CD4-positive, alpha-beta T cell (primary cell): ENCODE results near the gene SPIN2A. TPM values are rescaled to one million over a fixed set of nuclear protein-coding genes. Genes with fewer than 3 reads are reported as not detected.
"Not testable (repeated sequence)": the region's sequence is repeated elsewhere in the genome, so short reads cannot be mapped to it uniquely, and the experiment has no call there.

Experiments used
- ATAC-seq: fragments of 200-7000 bp; cut with Tn5 transposase; one replicate; pipeline ENCODE4 v1.10.0; 2022; ENCODE audit warnings: mild to moderate bottlenecking; ENCODE audit not compliant: poor library complexity
- CTCF ChIA-PET: fragments of 350-600 bp; sonication (Branson Sonifier 250); formaldehyde crosslinking; loops from one replicate; lab custom pipeline; 2021; ENCODE audit warnings: antibody characterized with exemption, inconsistent platforms; lab: Charles Lee
- POLR2A ChIA-PET: fragments of 350-600 bp; sonication (Branson Sonifier 250); formaldehyde crosslinking; loops from one replicate; lab custom pipeline; 2021; ENCODE audit warnings: antibody characterized with exemption, inconsistent platforms; lab: Charles Lee
- DNase-seq, 14 experiments: peaks; one replicate each; pipeline ENCODE4 v3.0.0-alpha.2; 2013 to 2020; ENCODE audit warnings: mixed read lengths in 2 of 14
- H3K27ac ChIP-seq, 2 donors: one replicate each; pipeline versions ENCODE4 v1.5.1 to v1.7.0; 2013; ENCODE audit warnings: low read length in 2 of 2, low read depth in 1 of 2, mild to moderate bottlenecking in 1 of 2
- H3K27me3 ChIP-seq, 2 experiments: 1 replicate in 1 of 2; 2 replicates in 1 of 2; pipeline versions ENCODE4 v1.6.1 to v1.7.0; 2013; ENCODE audit warnings: low read length in 2 of 2, control low read depth in 1 of 2, mild to moderate bottlenecking in 1 of 2, moderate library complexity in 1 of 2; ENCODE audit not compliant: insufficient read depth in 2 of 2, control insufficient read depth in 1 of 2
- H3K36me3 ChIP-seq: one replicate; pipeline ENCODE4 v1.6.1; 2013; ENCODE audit warnings: low read length, control low read depth; ENCODE audit not compliant: insufficient read depth
- H3K4me1 ChIP-seq: one replicate; pipeline ENCODE4 v1.6.1; 2013; ENCODE audit warnings: low read length, control low read depth; ENCODE audit not compliant: insufficient read depth
- H3K4me3 ChIP-seq: one replicate; pipeline ENCODE4 v1.5.1; 2013; ENCODE audit warnings: mild to moderate bottlenecking, low read length, moderate library complexity
- H3K9me3 ChIP-seq, 2 experiments: 1 replicate in 1 of 2; 2 replicates in 1 of 2; pipeline versions ENCODE4 v1.6.1 to v1.7.0; 2013; ENCODE audit warnings: low read length in 2 of 2, mild to moderate bottlenecking in 2 of 2, control low read depth in 1 of 2, moderate library complexity in 1 of 2; ENCODE audit not compliant: control insufficient read depth in 1 of 2, insufficient read depth in 1 of 2
- H3K27ac Mint-ChIP-seq: one replicate; pipeline ENCODE4 v1.8.0; 2020; ENCODE audit warnings: mixed read lengths
- H3K27me3 Mint-ChIP-seq: one replicate; pipeline ENCODE4 v1.8.0; 2021; ENCODE audit warnings: mixed read lengths
- H3K36me3 Mint-ChIP-seq: one replicate; pipeline ENCODE4 v1.8.0; 2021; ENCODE audit warnings: low read depth, mixed read lengths
- H3K4me1 Mint-ChIP-seq: one replicate; pipeline ENCODE4 v1.8.0; 2021; ENCODE audit warnings: low read depth, mixed read lengths
- H3K4me3 Mint-ChIP-seq: one replicate; pipeline ENCODE4 v1.8.0; 2020; ENCODE audit warnings: mild to moderate bottlenecking, mixed read lengths
- H3K9me3 Mint-ChIP-seq: one replicate; pipeline ENCODE4 v1.8.0; 2020; ENCODE audit warnings: mixed read lengths
- CTCF ChIP-seq: fragments of 200-600 bp; IDR thresholded peaks from one replicate; pipeline ENCODE4 v1.8.0; 2022; ENCODE audit warnings: antibody characterized with exemption, mild to moderate bottlenecking
- intact Hi-C, 2 experiments: fragments of 100-400 bp; cut with DNase I in 1 of 2; cut with micrococcal nuclease in 1 of 2; formaldehyde crosslinking; loops; one replicate each; pipeline versions ENCODE4 v1.15.1 to v1.9.0; 2023 to 2025; cut with DNase I, micrococcal nuclease
- total RNA-seq, 174 experiments: library from RNA in 2 of 174; stranded (reverse) in 2 of 174; gene quantifications; one replicate each; pipeline ENCODE4 v1.2.3 and lab custom pipeline; 2021 to 2026

The SPIN2A gene
- total RNA-seq, 2 experiments from 2014 or later = 0.49 to 1.1 TPM

- Histone ChIP-seq H3K27me3 (no peaks in the 10 kb centered on the region), H3K9me3 (no peaks in the 10 kb centered on the region), H3K36me3 (no peaks in the 10 kb centered on the region), H3K27ac (peak within 1 kb of the TSS; percentile 2 to 40), H3K4me1 (no peaks in the 10 kb centered on the region), H3K4me3 (peak within 1 kb of the TSS; percentile 73)
- ChIA-PET POLR2A (interaction anchor here (0.6 to 1.2 kb wide), 3 partner anchors 126 to 359 kb away, joined by 4 to 5 read pairs (median 5); partner anchors contain the start of genes FAAH2 and SPIN3), CTCF (no interaction called here)
- Mint-ChIP-seq H3K4me1 (peaks cover 14% of the 10 kb centered on the region), H3K27ac (peak within 1 kb of the TSS; percentile 92), H3K4me3 (peak within 1 kb of the TSS; percentile 99), H3K9me3 (no peaks in the 10 kb centered on the region), H3K27me3 (no peaks in the 10 kb centered on the region), H3K36me3 (peaks cover 13% of the 10 kb centered on the region)
- TF ChIP-seq CTCF = no peak
- peak; percentile 99 for ATAC-seq
- DNase-seq = peak; percentile 35 to 85 (median 66)
- intact Hi-C loops = no loop called here
Measured at GRCh38 chrX:57121162-57121755, 15.9 kb downstream of the SPIN2A start, which contains the start of gene SPIN2B. Gene SPIN2B, minus strand, starts transcription at chrX:57121548.

DNA sequence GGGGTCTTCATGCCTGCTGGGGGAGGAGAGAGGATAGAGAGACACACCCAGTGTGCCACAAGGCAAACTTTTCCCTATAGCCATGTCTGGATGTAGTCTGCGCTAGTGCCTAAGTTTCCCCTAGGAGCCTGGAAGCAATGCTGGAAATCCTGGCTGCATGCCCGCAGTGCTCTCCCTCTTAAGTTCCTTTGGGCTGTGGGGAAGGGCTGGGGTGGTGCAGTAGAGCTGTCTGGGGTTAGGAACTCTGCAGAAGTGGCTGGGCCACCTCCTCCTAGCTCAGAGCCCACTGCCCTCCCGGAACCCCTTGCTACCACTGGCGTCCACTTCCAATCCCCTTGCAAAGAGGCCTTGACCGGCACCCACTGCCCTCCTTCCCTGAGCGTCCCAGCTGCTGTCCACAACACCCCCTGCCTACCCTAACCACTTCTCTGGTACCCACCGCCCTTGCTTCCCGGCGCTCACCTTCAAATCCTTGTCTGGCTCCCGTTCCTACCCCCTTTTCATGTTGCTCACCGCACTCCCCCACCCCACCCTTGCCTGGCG lies 16.5 kb downstream of the SPIN2A start:
- intact Hi-C loops, H3K9me3 Mint-ChIP-seq, H3K9me3 ChIP-seq, ATAC-seq, CTCF ChIA-PET, H3K4me1 ChIP-seq, H3K27me3 Mint-ChIP-seq, H3K36me3 ChIP-seq, H3K27me3 ChIP-seq: not testable (repeated sequence)
- POLR2A ChIA-PET = interaction anchor here (1.0 to 1.2 kb wide), 2 partner anchors 125 to 166 kb away, joined by 5 read pairs; partner anchors contain the start of genes FAAH2 and SPIN3
- Histone ChIP-seq H3K4me3 (peak overlapping the region; percentile 73), H3K27ac (peak overlapping the region in 1 of 2 donors; percentile 2)
- peak in 1 of 14 experiments; percentile 5 for DNase-seq
- Mint-ChIP-seq H3K27ac (peak overlapping the region; percentile 92), H3K4me1 (peaks cover 14% of the 10 kb centered on the region), H3K36me3 (peaks cover 18% of the 10 kb centered on the region), H3K4me3 (peak overlapping the region; percentile 99)

DNA sequence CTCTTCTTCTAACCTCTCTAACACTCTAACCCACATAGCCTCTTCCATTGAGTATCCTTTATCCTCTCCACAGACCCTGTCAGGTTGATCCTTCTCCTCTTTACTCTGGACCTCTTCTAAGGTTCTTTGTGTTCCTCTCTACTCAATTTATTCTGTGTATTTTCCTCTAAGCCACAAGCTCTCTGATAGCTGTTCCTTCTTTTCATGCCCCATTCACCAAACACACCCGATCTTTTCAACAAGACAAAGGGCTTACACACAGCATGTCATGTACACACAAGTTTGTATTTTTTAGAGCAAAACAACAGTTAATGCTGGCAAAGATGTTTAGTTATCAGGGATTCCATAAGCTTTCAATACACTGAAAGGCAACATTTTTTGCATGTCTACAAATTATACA lies 17.8 kb downstream of the SPIN2A start:
- peak overlapping the region; percentile 62 for H3K4me3 Mint-ChIP-seq
- DNase-seq (no peak), ATAC-seq (no peak)
- Histone ChIP-seq H3K9me3 (no peaks in the 10 kb centered on the region), H3K27ac (no peak overlapping the region), H3K36me3 (no peaks in the 10 kb centered on the region), H3K4me1 (no peaks in the 10 kb centered on the region), H3K4me3 (no peak overlapping the region), H3K27me3 (no peaks in the 10 kb centered on the region)
- no peaks in the 10 kb centered on the region for H3K27me3 Mint-ChIP-seq
- CTCF ChIA-PET = no interaction called here
- intact Hi-C loops = loop anchor here in 1 of 2 experiments (5.0 to 10.0 kb wide), 2 partner anchors 142 to 795 kb away; partner anchors contain the start of gene ZXDA
- H3K4me1 Mint-ChIP-seq = peaks cover 14% of the 10 kb centered on the region
- no peaks in the 10 kb centered on the region for H3K9me3 Mint-ChIP-seq
- POLR2A ChIA-PET = no interaction called here
- no peak for TF ChIP-seq CTCF
- H3K27ac Mint-ChIP-seq = peak overlapping the region; percentile 50
- peaks cover 26% of the 10 kb centered on the region for H3K36me3 Mint-ChIP-seq

GRCh38 chrX:57117566-57117965 lies 19.6 kb downstream of the SPIN2A start:
- H3K9me3 Mint-ChIP-seq, H3K27me3 Mint-ChIP-seq, DNase-seq, H3K27ac Mint-ChIP-seq, H3K27me3 ChIP-seq, H3K9me3 ChIP-seq, H3K4me3 ChIP-seq, POLR2A ChIA-PET, H3K27ac ChIP-seq, H3K4me3 Mint-ChIP-seq, H3K36me3 ChIP-seq, ATAC-seq, H3K4me1 ChIP-seq, CTCF ChIA-PET: not testable (repeated sequence)
- Mint-ChIP-seq H3K4me1 (peaks cover 14% of the 10 kb centered on the region), H3K36me3 (peaks cover 26% of the 10 kb centered on the region)
- intact Hi-C loops = loop anchor here in 1 of 2 experiments (5.0 to 10.0 kb wide), 2 partner anchors 140 to 797 kb away; partner anchors contain the start of gene ZXDA
